Tibial nerve (tissue), 4 donors: ENCODE measurements around the gene SMIM38. TPM values are rescaled to one million over a fixed set of nuclear protein-coding genes. Genes with fewer than 3 reads are reported as not detected.

ENCODE experiments used
- DNase-seq, 2 donors: peaks; one replicate each; pipeline ENCODE4 v3.0.0-alpha.2; 2019; ENCODE audit warnings: low spot score in 2 of 2
- H3K27ac ChIP-seq, 4 donors: fragments of 200-600 bp; sonication (generic) in 3 of 4; one replicate each; pipeline ENCODE4 v1.5.1; 2017 to 2019; ENCODE audit warnings: mild to moderate bottlenecking in 1 of 4
- H3K27me3 ChIP-seq, 2 donors: fragments of 200-600 bp; sonication (generic) in 1 of 2; one replicate each; pipeline versions ENCODE4 v1.5.1 to v1.6.0; 2017 to 2019
- H3K36me3 ChIP-seq, 3 donors: fragments of 200-600 bp; sonication (generic); one replicate each; pipeline ENCODE4 v1.5.1; 2018 to 2019
- H3K4me1 ChIP-seq, 4 donors: fragments of 200-600 bp; sonication (generic) in 3 of 4; one replicate each; pipeline ENCODE4 v1.5.1; 2017 to 2019
- H3K4me3 ChIP-seq, 4 donors: fragments of 200-600 bp; sonication (generic) in 3 of 4; one replicate each; pipeline ENCODE4 v1.5.1; 2017 to 2019; ENCODE audit warnings: mild to moderate bottlenecking in 1 of 4, moderate library complexity in 1 of 4
- H3K9me3 ChIP-seq, 4 donors: fragments of 200-600 bp; sonication (generic) in 3 of 4; one replicate each; pipeline ENCODE4 v1.5.1; 2017 to 2019
- EP300 ChIP-seq, 2 donors: sonication (generic); formaldehyde crosslinking; IDR thresholded peaks; one replicate each; pipeline ENCODE4 v1.6.1; 2017; ENCODE audit warnings: antibody characterized with exemption in 2 of 2, mild to moderate bottlenecking in 1 of 2
- POLR2A ChIP-seq, 2 donors: fragments of 450-650 bp; IDR thresholded peaks; one replicate each; pipeline ENCODE4 v1.6.1; 2017; ENCODE audit warnings: antibody characterized with exemption in 2 of 2, mild to moderate bottlenecking in 2 of 2, moderate library complexity in 2 of 2
- WGBS, 2 donors: methylation state at CpG; one replicate each; pipeline ENCODE4 v1.1.5; 2018; 5-methylcytosine and 5-hydroxymethylcytosine counted together
- total RNA-seq, 4 donors: library from RNA; depleted of rRNA; stranded (reverse); fragments of >200 nt; gene quantifications; one replicate each; pipeline ENCODE4 v1.1.0, GENCODE V29; 2016
- TF ChIP-seq, protein P1 (sequence below), 5 experiments: fragments of 200-600 bp in 3 of 5; fragments of 450-650 bp in 2 of 5; sonication (generic) in 3 of 5; IDR thresholded peaks; one replicate each; pipeline ENCODE4 v1.5.1; 2016 to 2019; ENCODE audit warnings: antibody characterized with exemption in 5 of 5, mild to moderate bottlenecking in 3 of 5, moderate library complexity in 2 of 5

SMIM38 gene
- total RNA-seq, 4 donors from 2014 or later, result 3.3 to 4.6 (median 4.1) TPM

DNA sequence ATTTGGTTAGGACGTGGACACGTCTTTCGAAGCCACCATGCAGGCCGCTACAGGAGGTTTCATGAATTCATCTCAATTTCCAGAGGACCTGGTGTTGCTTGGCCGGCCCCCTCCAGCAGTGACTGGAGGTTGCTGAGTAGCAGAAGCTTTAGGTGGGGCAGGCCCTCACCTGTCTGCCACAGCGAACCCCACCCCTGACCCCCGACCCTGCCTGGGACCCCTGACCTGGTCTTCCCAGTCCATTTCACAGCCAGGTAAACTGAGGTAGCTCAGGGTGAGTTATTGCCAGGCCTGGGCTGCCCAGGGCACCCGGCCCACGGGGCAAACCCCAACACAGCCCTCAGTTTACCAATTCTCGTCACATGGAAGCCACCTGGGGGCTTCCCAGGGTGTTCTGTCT lies 39.1 kb upstream of the SMIM38 start:
- Histone ChIP-seq H3K27me3 (no peaks in the 10 kb centered on the region), H3K4me3 (no peak overlapping the region), H3K27ac (peak overlapping the region in 1 of 4 donors; percentile 45), H3K4me1 (peaks cover 0 to 22% (median 0%) of the 10 kb centered on the region in 4 donors), H3K36me3 (no peaks in the 10 kb centered on the region), H3K9me3 (peaks cover 0 to 6% (median 0%) of the 10 kb centered on the region in 4 donors)
- DNase-seq, result no peak
- TF ChIP-seq EP300 (IDR thresholded peaks at IDR 0.05), result no peak
- TF ChIP-seq, protein P1, sequence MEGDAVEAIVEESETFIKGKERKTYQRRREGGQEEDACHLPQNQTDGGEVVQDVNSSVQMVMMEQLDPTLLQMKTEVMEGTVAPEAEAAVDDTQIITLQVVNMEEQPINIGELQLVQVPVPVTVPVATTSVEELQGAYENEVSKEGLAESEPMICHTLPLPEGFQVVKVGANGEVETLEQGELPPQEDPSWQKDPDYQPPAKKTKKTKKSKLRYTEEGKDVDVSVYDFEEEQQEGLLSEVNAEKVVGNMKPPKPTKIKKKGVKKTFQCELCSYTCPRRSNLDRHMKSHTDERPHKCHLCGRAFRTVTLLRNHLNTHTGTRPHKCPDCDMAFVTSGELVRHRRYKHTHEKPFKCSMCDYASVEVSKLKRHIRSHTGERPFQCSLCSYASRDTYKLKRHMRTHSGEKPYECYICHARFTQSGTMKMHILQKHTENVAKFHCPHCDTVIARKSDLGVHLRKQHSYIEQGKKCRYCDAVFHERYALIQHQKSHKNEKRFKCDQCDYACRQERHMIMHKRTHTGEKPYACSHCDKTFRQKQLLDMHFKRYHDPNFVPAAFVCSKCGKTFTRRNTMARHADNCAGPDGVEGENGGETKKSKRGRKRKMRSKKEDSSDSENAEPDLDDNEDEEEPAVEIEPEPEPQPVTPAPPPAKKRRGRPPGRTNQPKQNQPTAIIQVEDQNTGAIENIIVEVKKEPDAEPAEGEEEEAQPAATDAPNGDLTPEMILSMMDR (IDR thresholded peaks at IDR 0.05), result no peak
- no peak for TF ChIP-seq POLR2A (IDR thresholded peaks at IDR 0.05)
- 96 to 97% methylated on average over 10 of the region's 10 CpGs for WGBS, 2 donors

DNA sequence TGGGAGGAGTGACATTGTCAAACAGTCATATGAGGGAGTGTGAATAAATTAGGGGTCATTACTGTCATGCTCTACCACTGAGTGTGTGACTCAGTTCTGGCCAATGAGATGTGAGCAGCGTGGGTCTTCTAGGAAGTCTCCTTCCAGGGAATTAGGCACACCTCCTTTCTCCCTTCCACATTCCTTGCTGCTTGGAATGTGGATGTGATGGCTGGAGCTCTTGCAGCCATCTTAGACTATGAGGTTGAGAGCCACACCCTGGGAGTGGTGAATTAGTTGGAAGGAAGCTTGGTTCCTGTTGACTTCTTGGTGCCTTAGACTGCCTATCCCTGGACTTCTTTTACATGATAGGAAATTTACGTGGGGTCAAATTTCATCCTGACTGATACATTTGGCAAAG lies 36.5 kb upstream of the SMIM38 start:
- H3K4me3 ChIP-seq, result no peak overlapping the region
- H3K36me3 ChIP-seq, result no peaks in the 10 kb centered on the region
- peaks cover 0 to 40% (median 20%) of the 10 kb centered on the region in 4 donors for H3K4me1 ChIP-seq
- TF ChIP-seq, protein P1 (IDR thresholded peaks at IDR 0.05), result no peak
- TF ChIP-seq POLR2A (IDR thresholded peaks at IDR 0.05), result no peak
- TF ChIP-seq EP300 (IDR thresholded peaks at IDR 0.05), result no peak
- WGBS, 2 donors, result 90 to 94% methylated on average over 2 of the region's 2 CpGs
- H3K27ac ChIP-seq, result no peak overlapping the region
- H3K9me3 ChIP-seq, result peaks cover 0 to 6% (median 0%) of the 10 kb centered on the region in 4 donors
- no peaks in the 10 kb centered on the region for H3K27me3 ChIP-seq
- no peak for DNase-seq

DNA sequence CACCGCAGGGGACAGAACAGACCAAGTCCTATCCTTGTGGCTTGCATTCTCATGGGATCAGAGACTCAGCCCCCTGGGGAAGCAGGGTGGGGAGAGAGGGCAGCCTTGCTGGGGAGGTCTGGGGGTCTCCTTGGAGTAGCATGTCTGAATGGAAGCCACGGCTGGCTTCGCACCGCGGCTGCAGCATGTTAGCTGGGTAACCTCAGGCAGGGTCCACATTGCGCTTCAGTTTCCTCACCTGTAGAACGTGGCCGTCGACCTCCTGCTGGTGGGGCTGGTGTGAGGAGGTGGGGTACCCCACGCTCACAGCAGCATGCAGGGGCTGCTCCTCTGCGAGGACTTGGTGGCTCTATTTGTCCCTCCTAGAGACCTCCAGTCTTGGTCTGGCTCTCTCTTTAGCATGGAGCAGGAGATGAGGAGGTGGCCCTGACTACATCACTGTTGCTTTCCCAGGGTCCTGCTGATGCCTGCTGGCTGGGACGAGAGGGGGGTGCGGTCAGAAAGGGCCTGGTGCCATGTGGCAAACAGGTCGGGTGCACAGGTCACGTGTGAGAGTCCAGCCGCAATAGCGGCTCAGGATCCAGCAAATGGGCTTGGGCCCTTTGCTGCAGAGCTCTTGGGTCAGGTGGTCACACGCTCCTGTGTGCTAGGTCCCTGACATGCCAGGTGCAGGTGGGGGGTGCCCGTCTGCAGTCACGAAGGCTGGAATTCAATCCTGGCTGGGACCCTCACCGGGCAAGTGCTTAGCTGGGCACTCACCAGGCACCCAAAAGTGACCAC lies 35.4 kb upstream of the SMIM38 start:
- Histone ChIP-seq H3K9me3 (peaks cover 0 to 6% (median 0%) of the 10 kb centered on the region in 4 donors), H3K4me1 (peaks cover 0 to 39% (median 20%) of the 10 kb centered on the region in 4 donors), H3K4me3 (no peak overlapping the region), H3K27me3 (no peaks in the 10 kb centered on the region), H3K36me3 (no peaks in the 10 kb centered on the region), H3K27ac (no peak overlapping the region)
- DNase-seq, result no peak
- 82 to 92% methylated on average over 13 to 20 of the region's 21 CpGs for WGBS, 2 donors
- TF ChIP-seq EP300 (IDR thresholded peaks at IDR 0.05) (no peak), POLR2A (IDR thresholded peaks at IDR 0.05) (no peak)
- TF ChIP-seq, protein P1 (IDR thresholded peaks at IDR 0.05), result no peak

DNA sequence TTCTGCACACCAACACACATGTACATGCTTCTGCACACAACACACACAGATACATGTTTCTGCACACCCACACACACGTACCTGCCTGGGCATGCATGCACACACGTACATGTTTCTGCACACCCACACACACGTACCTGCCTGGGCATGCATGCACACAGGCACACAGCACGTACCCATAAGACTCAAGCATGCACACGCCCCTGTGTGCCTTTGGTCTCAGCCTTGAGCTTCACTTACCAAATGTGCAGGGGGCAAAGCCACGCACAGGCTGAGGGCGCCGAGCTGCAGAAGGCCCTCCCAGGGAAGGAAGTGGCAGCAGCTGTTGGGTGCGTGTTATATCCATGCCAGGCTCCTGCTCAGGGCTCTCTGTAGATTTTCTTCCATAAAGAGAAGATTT lies 34.7 kb upstream of the SMIM38 start:
- TF ChIP-seq, protein P1 (IDR thresholded peaks at IDR 0.05), result no peak
- TF ChIP-seq EP300 (IDR thresholded peaks at IDR 0.05), result no peak
- H3K4me1 ChIP-seq, result peaks cover 0 to 32% (median 20%) of the 10 kb centered on the region in 4 donors
- no peaks in the 10 kb centered on the region for H3K27me3 ChIP-seq
- peaks cover 0 to 6% (median 0%) of the 10 kb centered on the region in 4 donors for H3K9me3 ChIP-seq
- WGBS, 2 donors, result 86 to 88% methylated on average over 8 to 9 of the region's 9 CpGs
- no peak overlapping the region for H3K4me3 ChIP-seq
- no peaks in the 10 kb centered on the region for H3K36me3 ChIP-seq
- DNase-seq, result no peak
- no peak overlapping the region for H3K27ac ChIP-seq

DNA sequence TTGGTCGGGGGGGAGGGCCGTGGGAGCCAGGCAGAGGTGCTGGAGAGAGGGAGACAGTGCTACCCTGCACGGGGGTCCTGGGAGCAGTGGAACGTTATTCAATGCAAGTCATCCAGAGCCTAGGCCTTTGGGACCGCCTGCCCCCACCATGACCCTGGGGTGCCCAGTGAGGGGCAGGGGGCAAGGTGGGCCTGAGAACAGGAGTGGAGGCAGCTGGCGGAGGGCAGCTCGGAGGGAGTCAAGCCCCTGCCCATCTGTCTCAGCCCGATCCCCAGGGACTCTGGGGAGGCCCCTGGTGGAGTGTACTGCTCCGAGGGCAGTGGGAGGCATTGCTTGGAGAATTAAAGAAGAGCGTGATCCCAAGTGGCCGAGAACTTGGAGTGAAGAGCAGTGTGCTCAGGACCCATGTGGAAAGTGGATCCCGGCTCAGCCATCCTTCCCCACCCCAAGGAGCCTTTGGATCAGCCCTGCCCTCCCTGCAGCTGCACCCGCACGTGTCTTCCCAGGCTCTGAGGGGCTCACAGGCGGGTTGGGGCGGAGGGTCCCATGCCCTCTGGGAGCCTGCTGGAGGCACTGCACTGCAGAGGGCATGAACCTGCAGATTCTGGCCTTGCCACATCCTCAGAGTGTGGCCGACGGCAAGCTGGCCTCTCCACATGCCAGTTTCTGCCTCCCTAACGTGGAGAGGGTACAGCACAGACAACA lies 34.0 kb upstream of the SMIM38 start:
- H3K4me1 ChIP-seq, result peaks cover 0 to 29% (median 20%) of the 10 kb centered on the region in 4 donors
- no peaks in the 10 kb centered on the region for H3K36me3 ChIP-seq
- H3K27ac ChIP-seq, result peak overlapping the region in 1 of 4 donors; percentile 55
- peaks cover 0 to 6% (median 0%) of the 10 kb centered on the region in 4 donors for H3K9me3 ChIP-seq
- DNase-seq, result no peak
- TF ChIP-seq EP300 (IDR thresholded peaks at IDR 0.05), result no peak
- H3K4me3 ChIP-seq, result no peak overlapping the region
- H3K27me3 ChIP-seq, result no peaks in the 10 kb centered on the region
- WGBS, 2 donors, result 82 to 91% methylated on average over 14 to 16 of the region's 19 CpGs
